GM21367 (cell line): ENCODE measurements around the gene TUBGCP6.
"Not testable (repeated sequence)": the region's sequence is repeated elsewhere in the genome, so short reads cannot be mapped to it uniquely, and the experiment has no call there.

Experiments
- ATAC-seq: cut with Tn5 transposase; IDR thresholded peaks from one replicate; pipeline ENCODE4 v1.9.1; 2021; ENCODE audit not compliant: unreplicated experiment

The TUBGCP6 gene

DNA sequence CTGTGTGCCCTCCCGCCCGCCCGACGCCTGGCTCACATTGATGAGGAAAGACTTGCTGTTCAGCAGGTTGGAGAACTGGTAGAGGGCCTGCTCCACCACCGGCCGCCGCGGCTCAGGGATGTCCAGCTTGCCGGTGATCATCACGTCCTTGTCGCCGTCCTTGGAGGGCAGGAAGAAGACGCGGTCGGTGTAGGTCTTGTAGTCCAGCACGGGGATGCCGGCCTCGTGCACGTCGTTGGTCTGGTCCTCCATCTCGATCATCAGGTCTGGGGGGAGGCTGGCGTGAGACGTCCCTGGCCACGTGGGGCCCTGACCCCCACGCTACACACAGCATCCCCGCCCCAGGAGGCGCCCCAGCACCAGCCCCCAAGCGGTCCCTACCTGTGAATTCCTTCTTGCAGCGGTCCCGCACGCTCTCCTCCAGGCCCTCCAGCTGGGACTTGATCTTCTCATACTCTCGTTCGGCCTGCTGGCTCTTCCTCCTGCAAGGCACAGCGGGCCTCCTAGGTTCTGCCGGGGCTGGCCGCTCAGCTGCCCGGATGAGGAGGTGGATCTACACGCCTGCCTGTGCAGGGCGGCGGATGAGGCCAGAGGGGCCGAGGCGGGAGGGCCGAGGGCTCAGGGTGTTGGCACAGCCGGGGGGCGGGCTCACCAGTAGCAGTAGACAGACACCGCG, 36.0 kb upstream of the TUBGCP6 start:
- ATAC-seq: no peak

DNA sequence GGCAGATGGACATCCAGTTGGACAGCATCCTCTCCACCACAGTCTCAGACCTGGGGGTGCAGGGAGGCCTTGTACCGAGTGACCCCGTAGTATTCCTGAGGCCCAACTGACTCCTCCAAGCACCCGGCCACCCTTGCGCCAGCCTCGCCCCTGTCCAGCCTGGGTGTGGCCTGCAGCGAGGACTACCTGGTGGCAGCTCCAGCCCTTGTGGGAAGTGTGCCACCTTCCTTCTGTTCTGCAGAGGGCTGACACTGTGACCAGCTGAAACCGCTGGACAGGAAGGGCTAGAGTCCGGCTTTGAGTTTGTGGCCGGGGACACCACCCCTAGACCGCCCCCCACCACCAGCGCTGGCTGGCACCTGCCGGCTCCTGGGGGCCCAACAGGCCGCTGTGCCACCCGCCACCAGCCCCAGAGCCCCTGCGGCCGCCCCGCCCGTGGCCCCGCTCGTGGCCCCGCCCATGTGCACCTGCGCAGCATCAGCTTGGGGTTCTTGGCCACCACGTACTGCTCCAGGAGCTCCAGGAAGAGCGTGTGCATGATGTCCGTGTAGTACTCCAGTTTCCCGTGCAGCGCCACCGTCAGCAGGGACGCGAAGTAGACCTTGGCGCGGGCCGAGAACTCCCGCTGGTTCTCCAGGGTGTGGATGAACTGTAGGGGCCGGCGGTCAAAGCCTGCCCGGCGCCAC, 35.3 kb upstream of the TUBGCP6 start:
- ATAC-seq: no peak

DNA sequence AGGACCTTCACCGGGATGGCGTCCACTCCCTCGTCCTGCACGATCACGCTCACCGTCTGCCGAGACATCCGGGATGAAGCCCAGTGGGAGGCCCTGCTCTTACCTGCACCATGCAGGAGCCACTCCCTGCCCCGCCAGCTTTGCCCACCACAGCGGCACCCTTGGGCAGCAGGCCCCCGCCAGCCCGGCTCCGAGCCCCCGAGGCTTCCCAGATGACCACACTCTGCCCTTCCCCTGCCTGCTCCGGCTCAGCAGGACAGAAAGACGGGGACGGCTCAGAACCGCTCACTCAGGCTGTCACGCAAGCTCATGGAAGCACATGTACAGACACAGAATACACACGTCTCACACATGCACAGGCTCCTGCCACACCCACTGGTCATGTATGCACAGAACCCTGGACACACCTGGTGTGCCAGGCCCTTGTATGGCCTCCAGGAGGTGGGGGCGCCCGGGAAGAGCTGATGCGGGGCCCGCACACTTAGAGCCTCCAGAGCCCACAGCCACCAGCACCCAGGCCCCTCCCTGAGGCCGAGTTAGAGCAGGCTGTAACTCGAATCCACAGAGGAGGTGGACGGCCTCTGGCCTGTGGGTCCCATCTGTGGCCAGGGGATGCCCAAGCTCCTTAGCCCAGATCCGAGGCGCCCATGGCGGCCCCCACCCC, 34.3 kb upstream of the TUBGCP6 start:
- no peak for ATAC-seq

DNA sequence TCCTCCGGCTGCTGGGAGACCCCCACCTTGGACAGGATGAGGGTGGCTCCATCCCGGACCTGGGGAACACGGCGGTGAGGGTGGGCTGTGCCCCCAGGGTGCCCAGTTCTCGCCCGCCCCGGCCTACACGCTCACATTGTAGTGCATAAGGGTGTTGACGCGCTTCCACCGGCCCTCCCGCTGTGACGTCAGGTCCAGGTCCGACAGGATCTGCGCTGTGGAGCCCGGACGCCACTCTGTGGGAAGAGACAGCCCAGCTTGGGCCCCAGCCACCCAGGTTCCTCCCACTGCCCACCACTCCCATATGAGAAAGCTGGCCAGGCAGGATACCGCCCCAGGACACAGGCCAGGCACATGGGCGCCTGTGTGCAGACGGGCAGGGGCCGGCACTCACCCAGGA, 33.6 kb upstream of the TUBGCP6 start:
- ATAC-seq: no peak

DNA sequence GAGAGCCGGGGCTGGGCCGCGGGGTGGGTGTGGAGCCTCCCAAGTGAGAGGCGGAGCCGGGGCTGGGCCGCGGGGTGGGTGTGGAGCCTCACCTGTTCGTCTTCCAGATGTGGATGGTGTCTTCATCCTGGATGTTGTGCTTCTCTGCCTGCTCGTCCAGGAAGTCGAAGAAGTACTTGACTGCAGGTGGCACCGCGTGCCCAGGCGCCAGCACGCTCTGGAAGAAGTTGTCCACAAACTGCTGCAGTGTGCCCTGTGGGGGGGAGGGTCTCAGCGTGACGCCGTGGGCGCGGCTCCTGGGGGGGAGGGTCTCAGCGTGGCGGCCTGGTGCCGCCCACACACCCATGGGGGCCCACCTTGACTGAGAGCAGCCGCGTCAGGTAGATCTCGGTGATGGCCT, 32.9 kb upstream of the TUBGCP6 start:
- ATAC-seq: no peak

DNA sequence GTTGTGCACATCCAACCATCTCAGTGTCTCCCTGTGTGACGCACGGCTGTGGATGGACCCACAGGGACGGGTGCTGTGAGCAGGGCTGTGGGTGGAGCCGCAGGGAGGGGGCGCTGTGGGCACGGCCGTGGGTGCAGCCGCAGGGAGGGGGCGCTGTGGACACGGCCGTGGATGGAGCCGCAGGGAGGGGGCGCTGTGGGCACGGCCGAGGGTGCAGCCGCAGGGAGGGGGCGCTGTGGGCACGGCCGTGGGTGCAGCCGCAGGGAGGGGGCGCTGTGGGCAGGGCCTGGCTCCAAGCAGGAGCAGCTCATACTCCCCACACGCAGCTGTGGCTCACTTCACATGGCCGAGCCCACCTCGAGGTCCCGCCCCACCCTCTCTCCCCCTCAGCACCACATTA, 31.3 kb upstream of the TUBGCP6 start:
- no peak for ATAC-seq

DNA sequence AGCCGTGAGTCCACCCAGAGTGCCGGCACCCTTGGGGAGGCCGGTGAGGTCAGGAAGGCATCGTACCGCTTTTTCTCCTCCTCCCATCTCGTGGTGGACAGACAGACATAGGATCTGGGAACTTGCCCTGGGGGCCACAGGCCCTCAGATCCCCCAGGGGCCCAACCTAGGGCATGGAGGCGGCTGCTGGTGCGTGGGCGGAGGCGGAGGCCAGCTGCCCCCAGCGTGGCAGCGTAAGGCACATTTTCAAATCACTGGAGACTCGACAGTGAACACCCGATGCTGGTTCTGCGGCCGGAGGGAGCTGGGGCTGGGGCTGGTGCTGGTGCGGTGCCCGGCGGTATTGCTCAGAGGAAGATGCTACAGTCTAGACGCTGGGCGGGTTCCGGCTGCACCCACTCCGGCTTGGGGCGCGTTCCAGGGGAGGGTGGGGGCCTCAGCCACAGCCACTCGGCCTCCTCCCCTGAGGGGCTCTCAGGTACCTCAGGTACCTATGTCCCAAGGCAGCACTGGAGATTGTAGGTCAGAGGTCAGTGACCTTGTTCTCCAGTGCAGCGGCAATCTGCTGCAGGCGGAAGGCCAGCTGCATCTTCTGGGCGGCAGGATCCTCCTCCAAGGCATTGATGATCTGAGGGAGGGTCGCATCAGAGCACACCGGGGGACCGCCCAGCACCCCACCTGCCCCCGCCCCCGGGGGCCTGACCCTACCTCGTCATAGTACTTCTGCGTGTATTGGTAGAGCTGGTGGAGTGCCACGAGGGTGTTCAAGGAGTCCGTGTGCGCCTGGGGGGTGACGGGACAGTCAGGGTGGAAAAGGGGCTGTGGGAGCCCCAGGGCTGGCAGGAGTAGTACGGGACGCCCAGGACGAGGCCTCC, 30.6 kb upstream of the TUBGCP6 start:
- ATAC-seq: no peak

DNA sequence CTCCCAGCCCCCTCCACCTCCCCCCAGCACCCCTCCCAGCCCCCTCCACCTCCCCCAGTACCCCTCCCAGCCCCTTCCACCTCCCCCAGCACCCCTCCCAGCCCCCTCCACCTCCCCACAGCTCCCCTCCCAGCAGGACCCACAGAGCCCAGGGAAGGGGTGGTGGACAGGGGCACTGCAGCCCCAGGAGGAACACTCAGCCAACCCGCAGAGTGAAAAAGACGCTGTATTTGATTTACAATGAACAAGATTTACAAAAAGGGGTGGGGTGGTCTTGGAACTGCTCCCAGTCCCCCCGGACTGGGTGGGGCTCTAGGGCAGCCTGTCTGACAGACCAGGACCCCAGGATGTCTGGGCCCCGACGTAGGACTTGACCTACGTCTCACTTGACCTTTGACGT, 29.9 kb upstream of the TUBGCP6 start:
- ATAC-seq: no peak

DNA sequence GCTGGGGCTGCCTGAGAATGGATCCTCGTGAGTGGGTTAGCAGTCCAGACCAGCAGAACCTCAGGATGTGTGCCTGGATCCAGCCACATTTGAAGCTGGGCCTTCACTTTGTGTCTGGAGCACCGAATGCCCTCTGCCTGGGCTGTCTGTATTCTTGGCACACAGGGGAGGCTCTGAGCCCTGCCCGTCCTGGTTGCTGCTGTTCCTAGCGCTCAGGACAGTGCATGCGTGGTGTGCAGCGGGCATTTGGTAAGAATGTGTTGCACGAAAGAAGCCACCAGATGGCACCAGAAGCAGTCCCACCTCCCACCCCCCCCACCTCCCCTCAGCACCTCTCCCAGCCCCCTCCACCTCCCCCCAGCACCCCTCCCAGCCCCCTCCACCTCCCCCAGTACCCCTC, 29.5 kb upstream of the TUBGCP6 start:
- no peak for ATAC-seq

DNA sequence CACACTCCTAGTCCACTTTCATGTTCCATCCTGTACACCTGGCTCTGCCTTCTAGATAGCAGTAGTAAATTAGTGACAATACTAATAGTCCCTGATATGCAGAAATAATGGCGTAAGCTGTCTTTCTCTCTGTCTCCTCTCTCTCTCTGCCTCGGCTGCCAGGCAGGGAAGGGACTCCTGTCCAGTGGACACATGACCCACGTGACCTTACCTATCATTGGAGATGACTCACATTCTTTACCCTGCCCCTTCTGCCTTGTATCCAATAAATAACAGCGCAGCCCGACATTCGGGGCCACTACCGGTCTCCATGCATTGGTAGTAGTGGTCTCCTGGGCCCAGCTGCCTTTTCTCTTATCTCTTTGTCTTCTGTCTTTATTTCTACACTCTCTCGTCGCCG, 29.0 kb upstream of the TUBGCP6 start:
- not testable (repeated sequence) for ATAC-seq

DNA sequence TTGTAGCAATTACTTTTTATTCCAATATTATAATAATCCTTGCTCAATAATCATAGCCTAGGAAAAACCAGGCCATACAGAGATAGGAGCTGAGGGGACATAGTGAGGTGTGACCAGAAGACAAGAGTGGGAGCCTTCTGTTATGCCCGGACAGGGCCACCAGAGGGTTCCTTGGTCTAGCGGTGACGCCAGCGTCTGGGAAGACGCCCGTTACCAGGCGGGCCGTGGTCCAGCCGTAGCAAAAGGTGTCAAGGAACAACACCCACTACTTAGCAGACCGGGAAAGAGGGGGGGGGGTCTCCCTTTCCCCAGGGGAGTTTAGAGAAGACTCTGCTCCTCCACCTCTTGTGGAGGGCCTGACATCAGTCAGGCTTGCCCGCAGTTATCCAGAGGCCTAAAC, 28.5 kb upstream of the TUBGCP6 start:
- not testable (repeated sequence) for ATAC-seq

DNA sequence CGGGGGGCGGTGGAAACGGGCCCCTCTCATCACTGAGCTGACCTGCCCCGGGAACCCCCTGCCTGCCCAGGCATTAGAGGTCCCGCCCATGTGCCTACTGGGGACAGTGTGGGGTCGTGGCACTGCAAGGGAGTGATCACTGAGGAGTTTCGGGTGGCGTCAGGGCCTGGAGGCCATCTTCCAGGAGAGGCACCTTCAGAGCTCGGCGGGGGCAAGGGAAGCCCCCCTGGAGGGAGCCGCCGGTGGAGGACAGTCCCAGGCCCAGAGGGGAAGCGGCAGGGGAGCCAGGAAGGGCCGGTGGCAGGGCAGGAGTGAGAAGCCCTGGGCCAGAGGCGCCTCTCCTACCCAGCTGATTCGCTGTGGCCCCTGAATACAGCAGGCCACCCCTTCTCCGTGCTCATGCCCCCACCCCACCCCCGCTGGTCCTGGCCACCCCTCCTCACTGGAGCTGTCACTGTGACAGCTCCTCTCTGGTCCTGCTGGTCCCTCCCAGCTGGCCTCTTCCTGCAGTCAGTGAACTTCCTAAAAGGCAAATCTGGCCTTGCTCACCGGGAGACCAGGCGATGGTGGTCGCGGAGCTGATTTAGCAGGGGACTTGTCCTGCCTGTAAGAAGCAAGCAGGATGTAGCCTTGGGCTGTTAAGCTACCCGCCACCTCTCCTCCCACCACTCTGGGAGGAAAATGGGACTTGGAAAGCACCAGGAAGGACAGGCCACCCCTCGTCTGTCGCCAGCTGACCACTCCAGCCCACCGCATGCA, 27.4 kb upstream of the TUBGCP6 start:
- no peak for ATAC-seq

DNA sequence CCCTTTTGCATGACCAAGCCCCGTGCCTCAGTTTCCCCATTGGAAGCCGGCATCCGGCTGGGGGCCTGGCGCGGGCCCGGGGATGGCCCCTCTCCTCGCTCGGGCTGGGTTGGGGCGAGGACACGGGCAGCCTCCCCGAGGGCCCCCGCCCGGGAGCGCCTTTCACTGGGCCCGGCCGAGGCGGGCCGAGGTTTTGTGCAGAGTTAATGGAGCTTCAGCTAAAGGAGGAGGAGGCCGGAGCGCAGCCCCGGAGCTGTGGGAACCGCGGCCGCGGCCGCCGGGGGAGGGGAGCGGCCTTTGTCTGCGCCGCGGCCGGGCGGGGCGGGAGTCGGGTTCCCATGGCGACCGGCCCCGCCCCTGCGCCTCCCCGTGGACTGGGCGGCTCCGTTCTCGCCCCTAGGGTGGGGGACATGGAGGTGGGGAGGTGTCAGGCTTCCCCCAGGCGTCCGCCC, 26.7 kb upstream of the TUBGCP6 start:
- no peak for ATAC-seq

DNA sequence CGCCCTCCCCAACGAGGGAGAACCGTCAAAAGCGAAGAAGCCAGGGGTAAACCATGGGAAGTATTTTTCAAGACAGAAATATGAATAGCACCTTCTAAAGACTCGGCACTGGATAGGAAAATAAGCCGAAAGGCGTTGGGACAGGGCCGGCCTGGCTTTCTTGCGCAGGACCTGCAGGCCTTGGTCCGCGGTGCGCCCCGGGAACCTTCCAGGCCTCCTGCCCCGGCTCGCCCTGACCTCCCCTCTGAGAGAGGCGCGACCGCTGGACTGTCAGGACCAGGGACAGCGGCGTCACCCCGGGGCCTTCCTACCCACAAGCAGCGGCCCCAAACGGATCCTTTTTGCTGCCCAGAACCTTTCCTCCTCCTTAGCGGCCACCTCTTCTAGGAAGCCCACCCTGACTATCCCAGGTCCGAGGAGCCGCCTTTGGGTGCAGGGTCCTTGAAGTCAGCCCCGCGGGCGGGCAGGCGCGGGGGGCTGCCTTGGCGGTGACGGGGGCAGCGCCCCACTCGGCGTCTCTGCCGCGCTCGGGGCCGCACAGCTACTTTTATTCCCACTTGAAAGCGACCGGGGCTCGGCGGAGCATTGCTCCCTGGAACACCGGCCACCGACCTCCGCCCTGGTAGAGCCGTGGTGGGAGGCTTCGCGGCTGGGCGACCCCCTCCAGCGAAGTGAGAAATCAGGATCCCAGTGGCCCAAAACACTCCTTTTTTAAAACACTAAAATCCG, 26.0 kb upstream of the TUBGCP6 start:
- no peak for ATAC-seq

DNA sequence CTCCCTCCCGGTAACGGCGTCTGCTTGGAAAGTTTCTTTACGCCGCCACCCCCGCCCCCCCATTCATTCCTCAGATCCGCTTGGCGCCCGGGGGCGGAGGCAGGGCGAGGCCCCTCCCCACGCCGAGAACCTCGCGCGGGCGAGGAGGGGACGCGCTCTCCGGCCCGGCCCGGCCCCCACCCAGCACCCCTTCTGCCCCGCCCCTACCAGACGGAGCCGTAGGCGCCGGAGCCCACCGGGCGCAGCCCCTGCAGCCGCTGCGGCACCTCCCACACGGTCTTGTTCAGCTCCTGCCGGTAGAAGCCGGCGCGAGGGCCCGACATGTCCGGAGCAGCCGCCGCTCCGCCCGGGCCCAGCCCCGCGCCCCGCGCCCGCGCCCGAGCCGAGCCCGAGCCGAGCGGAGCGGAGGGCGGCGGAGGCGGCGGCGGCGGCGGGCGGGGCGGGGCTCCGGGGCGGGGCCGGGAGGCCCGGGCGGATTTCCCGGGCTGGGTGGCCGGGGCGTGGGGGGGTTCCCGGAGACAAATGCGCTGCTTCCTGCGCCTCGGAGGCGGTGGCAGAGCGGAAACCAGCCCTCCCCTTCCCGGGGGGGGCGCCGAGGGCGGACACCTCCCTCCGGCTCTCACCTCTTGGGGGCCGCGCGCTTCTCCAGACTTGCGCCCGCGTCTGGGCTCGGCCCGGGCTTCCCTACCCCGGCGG, 25.3 kb upstream of the TUBGCP6 start, which contains the start of gene MAPK11:
Gene MAPK11 (minus strand): TSS at position 411 of the 696 bp plus-strand sequence. CDS start 88 bp downstream, at position 323.
- ATAC-seq: no peak

DNA sequence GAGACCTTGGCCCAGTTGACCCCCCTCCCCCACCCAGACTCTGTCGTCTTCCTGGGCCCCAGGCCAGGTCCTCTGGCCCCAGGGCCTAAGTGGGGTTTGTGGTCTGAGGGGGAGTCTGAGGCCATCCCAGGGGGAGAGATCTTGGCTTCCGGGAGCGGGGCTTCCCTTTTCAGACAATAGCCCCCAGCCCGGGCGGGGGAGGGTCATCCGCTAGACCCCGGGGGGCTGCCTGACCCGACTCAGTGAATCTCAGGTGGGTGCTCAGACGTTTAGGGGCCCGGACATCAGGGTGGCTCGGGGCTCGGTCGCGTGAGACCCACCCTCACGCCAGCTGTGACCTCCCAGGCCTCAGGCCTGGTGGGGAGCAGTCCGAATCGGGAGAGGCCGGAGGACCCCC, 24.7 kb upstream of the TUBGCP6 start:
- no peak for ATAC-seq

DNA sequence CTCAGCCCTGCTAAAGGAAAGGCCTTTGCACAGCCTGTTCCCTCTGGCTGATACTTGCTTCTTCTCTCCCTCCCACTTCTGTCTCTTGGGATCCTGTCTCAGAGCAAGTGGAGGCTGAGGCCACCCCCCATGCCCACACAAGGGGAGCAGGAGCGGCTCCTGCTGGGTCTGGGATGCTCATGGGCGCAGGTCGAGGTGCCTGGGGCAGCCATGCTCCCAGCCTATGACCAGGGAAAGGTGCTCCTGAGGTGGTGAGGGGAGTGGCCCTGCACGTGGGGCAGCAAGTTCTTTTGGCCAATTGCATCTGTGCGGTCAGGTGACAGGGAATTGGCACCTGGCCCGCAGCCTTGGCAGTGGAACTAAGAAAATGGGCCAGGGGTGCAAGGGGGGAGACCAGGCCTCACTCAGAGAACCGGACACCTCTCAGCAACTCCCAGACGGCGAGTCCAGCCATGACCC, 23.9 kb upstream of the TUBGCP6 start:
- no peak for ATAC-seq

DNA sequence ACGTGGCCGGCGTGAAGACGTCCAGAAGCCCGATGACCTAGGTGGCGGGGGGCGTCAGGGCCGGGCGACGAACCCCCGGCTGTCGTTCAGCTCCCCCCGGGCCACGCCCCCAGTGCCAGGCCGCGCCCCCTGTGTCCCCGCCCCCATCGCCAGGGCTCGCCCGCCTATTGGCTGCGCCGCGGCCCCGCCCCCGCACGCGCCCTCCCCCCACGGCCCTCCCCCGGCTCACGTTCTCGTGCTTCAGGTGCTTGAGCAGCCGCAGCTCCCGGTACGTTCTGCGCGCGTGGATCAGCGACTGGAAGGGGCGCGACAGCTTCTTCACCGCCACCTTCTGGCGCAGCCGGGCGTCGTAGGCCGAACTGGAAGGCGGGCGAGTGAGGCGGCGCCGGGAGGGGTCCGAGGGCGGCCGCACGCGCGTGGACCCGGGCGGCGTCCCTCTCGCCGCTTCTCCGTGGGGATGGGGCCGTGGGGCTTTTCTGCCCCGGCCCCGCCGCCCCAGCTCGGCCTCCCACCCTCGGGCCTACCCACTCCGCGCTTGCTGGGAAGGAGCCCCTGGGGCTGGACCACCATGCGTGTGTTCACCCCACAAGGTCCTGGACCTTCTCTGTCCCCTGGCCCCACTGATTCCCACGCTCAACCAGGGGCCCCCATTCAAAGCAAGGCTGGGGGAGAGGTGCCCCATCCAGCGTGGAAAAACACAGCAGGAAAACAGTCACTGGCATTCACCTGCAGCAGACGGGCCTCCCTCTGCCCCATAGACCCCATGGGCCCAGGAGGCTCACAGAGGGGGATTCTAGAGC, 23.0 kb upstream of the TUBGCP6 start:
- ATAC-seq: no peak
